ENCODE data around the gene NAV3. TPM values are rescaled to one million over a fixed set of nuclear protein-coding genes. Genes with fewer than 3 reads are reported as not detected.

The NAV3 gene
- total RNA-seq, 2 donors from 2014 or later, result 0.72 to 1.9 TPM

DNA sequence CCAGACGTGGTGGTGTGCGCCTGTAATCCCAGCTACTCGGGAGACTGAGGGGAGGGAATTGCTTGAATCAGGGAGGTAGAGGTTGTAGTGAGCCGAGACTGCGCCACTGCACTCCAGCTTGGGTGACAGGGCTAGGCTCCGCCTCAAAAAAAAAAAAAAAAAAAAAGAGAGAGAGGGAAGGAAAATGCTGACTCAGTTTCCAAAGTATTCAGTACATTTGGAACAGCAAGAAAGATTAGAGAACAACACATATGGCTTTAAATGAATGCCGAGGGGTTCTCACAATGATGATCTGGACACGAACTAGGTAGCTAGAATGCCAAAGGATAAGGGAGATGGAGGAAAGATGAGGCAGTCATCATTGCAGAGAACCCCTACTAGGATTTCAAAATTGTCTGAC lies 97.4 kb downstream of the NAV3 start:
- Histone ChIP-seq H3K36me3 (no peaks in the 10 kb centered on the region), H3K4me1 (no peaks in the 10 kb centered on the region), H3K9me3 (no peaks in the 10 kb centered on the region), H3K27ac (no peak overlapping the region), H3K27me3 (no peaks in the 10 kb centered on the region), H3K9ac (ENCODE audit: low read depth in 2 of 2, low read length in 2 of 2) (no peak overlapping the region), H3K4me3 (no peak overlapping the region)
- intact Hi-C loops (cut with DNase I), result no loop called here
- TF ChIP-seq, protein P1, sequence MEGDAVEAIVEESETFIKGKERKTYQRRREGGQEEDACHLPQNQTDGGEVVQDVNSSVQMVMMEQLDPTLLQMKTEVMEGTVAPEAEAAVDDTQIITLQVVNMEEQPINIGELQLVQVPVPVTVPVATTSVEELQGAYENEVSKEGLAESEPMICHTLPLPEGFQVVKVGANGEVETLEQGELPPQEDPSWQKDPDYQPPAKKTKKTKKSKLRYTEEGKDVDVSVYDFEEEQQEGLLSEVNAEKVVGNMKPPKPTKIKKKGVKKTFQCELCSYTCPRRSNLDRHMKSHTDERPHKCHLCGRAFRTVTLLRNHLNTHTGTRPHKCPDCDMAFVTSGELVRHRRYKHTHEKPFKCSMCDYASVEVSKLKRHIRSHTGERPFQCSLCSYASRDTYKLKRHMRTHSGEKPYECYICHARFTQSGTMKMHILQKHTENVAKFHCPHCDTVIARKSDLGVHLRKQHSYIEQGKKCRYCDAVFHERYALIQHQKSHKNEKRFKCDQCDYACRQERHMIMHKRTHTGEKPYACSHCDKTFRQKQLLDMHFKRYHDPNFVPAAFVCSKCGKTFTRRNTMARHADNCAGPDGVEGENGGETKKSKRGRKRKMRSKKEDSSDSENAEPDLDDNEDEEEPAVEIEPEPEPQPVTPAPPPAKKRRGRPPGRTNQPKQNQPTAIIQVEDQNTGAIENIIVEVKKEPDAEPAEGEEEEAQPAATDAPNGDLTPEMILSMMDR (IDR thresholded peaks at IDR 0.05), result no peak
- DNase-seq, result no peak

DNA sequence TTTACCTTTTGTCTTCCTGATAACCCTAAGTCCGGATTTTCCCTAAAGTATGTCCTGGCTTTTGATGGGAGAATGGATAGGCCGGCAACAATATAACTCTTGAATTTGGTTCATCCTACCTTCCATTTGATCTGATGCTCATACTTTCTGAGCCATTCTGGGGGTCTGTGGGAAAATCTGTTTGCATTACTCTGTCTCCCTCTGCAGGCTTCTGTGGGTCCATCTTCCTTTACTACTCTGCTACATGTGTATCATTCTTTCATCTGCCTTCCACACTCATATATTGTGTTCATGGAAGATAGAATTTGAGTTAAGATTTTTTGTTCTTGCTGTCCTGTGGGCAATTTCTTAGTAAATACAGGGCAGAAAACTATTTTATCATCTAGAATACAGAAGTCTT lies 101.5 kb downstream of the NAV3 start:
- DNase-seq, result no peak

DNA sequence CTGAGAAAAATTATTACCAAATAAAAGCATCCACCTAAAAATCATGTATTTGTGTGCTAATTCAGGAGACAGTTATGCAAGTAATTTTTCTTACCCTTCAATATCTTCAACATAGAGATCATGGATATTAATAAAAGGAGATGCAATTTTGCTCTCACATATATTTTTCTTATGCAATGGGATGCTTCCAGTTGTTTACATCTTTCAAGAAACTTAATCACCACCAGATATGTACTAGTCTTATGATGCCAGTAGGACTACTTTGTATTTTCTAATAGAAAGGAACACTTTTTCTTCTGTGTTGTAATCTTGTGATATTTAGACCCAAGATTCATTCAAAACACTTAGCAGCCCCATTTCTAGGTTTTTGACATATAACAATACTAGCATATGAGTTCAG lies 107.6 kb downstream of the NAV3 start:
- intact Hi-C loops (cut with DNase I), result no loop called here
- H3K9ac ChIP-seq (ENCODE audit: low read depth in 2 of 2, low read length in 2 of 2), result no peak overlapping the region
- no peaks in the 10 kb centered on the region for H3K36me3 ChIP-seq
- TF ChIP-seq, protein P1 (IDR thresholded peaks at IDR 0.05), result no peak
- no peaks in the 10 kb centered on the region for H3K9me3 ChIP-seq
- H3K4me3 ChIP-seq, result no peak overlapping the region
- no peaks in the 10 kb centered on the region for H3K27me3 ChIP-seq
- no peaks in the 10 kb centered on the region for H3K4me1 ChIP-seq
- no peak for DNase-seq
- no peak overlapping the region for H3K27ac ChIP-seq

More for the DNA sequence above, 101.5 kb downstream of the NAV3 start:
- no peak overlapping the region for H3K9ac ChIP-seq (ENCODE audit: low read depth in 2 of 2, low read length in 2 of 2)
- no peak overlapping the region for H3K27ac ChIP-seq
- intact Hi-C loops (cut with DNase I), result no loop called here
- no peaks in the 10 kb centered on the region for H3K36me3 ChIP-seq
- no peaks in the 10 kb centered on the region for H3K27me3 ChIP-seq
- no peaks in the 10 kb centered on the region for H3K4me1 ChIP-seq
- no peak overlapping the region for H3K4me3 ChIP-seq
- no peaks in the 10 kb centered on the region for H3K9me3 ChIP-seq
- TF ChIP-seq, protein P1 (IDR thresholded peaks at IDR 0.05), result no peak

DNA sequence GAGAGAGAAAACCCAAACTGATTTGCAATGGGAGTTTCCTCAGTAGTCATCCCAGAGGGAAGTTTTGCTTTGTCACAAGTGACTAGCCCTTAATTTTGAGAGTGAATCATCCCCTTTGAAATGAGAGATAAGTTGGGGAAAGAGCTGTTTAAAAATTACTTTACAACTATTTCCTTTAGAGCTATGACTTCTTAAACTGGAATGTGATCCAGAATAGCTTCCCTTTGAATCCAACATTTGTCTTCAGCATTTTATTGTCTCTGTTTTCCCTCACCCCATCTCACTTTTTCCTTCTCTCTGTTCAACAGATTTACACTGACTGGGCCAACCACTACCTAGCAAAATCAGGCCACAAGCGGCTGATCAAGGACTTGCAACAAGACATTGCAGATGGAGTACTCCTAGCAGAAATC lies 109.3 kb downstream of the NAV3 start:
- Histone ChIP-seq H3K9ac (ENCODE audit: low read depth in 2 of 2, low read length in 2 of 2) (no peak overlapping the region), H3K4me3 (no peak overlapping the region), H3K9me3 (no peaks in the 10 kb centered on the region), H3K27ac (no peak overlapping the region), H3K27me3 (no peaks in the 10 kb centered on the region), H3K36me3 (no peaks in the 10 kb centered on the region), H3K4me1 (no peaks in the 10 kb centered on the region)
- TF ChIP-seq, protein P1 (IDR thresholded peaks at IDR 0.05), result no peak
- DNase-seq, result no peak
- intact Hi-C loops (cut with DNase I), result no loop called here

DNA sequence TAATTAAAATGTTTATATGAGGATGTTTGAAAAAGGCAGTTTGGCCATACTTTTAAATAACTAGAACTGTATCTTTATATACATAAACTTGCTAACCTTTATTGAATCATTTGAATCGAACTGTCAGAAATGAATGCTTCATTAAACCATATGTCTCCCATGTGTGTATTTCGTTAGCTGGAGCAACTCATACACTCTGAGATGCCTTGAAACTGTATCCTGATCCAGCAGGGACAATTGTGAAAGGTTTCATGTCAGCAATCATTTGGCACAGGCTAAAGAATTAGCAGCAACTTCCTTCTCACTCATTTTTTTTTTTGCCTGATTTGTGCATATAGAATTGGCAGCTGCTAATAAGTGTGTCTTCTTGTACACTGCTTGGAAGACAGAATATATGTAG lies 109.9 kb downstream of the NAV3 start:
- Histone ChIP-seq H3K4me3 (no peak overlapping the region), H3K27me3 (no peaks in the 10 kb centered on the region), H3K4me1 (no peaks in the 10 kb centered on the region), H3K36me3 (no peaks in the 10 kb centered on the region), H3K9me3 (no peaks in the 10 kb centered on the region), H3K9ac (ENCODE audit: low read depth in 2 of 2, low read length in 2 of 2) (no peak overlapping the region), H3K27ac (no peak overlapping the region)
- intact Hi-C loops (cut with DNase I), result no loop called here
- DNase-seq, result no peak
- TF ChIP-seq, protein P1 (IDR thresholded peaks at IDR 0.05), result no peak

DNA sequence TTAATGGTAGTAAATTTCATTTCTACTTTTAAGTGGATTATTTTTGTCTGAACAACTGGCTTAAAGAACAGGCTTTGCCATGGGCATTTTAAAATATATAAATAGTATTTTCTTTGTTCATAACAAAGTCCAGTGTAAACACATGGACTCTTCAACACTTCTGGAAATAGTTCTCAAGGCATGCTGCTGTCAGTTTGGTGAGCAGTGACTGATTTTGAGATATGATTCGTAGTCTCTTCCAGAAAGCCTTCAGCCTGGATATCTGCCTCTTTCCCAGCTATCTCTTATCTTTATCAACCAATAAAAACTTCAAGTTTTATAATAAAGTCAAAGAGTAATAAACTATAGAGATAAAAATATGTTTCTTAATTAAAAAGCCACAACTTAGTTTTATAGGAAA lies 110.7 kb downstream of the NAV3 start:
- TF ChIP-seq, protein P1 (IDR thresholded peaks at IDR 0.05), result no peak
- no peak for DNase-seq
- Histone ChIP-seq H3K36me3 (no peaks in the 10 kb centered on the region), H3K27me3 (no peaks in the 10 kb centered on the region), H3K9ac (ENCODE audit: low read depth in 2 of 2, low read length in 2 of 2) (no peak overlapping the region), H3K4me3 (no peak overlapping the region), H3K4me1 (no peaks in the 10 kb centered on the region), H3K27ac (no peak overlapping the region), H3K9me3 (no peaks in the 10 kb centered on the region)
- intact Hi-C loops (cut with DNase I), result no loop called here

Data from colonic mucosa (tissue), 4 donors.